ENCODE measurements around the gene TENM4. TPM values are rescaled to one million over a fixed set of nuclear protein-coding genes. Genes with fewer than 3 reads are reported as not detected.
A peak's percentile ranks its signal among the peaks of the same experiment; 100 is the strongest.

TENM4 gene
- total and polyA plus RNA-seq, 2 of the 13 experiments (the other 11 are each of a cell fraction or from before 2014, with no cell fraction given), result not detected

DNA sequence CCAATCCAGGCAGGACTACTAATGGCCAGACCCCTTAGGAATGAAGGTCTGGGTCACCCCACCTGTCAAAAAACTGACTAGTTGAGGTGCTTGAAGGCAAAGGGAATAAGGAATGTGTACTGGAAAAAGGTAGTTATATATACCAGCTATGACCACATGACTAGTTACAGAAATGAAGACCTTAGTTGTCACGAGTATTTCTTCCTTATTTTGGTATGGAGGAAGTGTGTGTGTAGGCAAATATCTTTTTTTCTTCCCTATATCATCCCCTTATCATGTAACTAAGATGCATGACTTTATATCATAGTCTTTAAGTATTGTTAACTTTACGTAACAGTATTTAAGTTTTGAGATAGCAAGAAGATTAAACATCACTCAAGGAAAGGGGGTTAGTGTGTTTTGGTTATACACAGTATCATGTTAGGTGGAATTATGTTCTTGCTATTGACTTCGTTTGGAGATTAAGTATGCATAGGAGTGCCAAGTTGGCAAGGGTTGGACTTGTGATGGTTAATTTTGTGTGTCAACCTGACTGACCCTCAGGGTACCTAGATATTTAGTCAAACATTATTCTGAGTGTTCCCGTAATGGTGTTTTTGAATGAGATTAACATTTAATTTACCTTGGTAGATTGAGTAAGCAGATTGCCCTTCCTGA is 828.0 kb downstream of the TENM4 start:
- Histone ChIP-seq H3K4me3 (replicated peaks in 1 of 3; ENCODE audit: insufficient read depth in 1 of 3, low read depth in 2 of 3, low read length in 3 of 3) (no peak overlapping the region), H3K36me3 (replicated peaks in 1 of 2; ENCODE audit: control insufficient read depth in 1 of 2, insufficient read depth in 2 of 2, low read length in 2 of 2) (no peaks in the 10 kb centered on the region), H3K27me3 (ENCODE audit: control insufficient read depth in 1 of 2, insufficient read depth in 2 of 2, low read length in 2 of 2) (no peaks in the 10 kb centered on the region), H3K4me1 (ENCODE audit: insufficient read depth, low read length) (peaks cover 53% of the 10 kb centered on the region), H3K9me3 (ENCODE audit: low read length) (no peaks in the 10 kb centered on the region), H3K79me2 (ENCODE audit: insufficient read depth, low read length) (no peaks in the 10 kb centered on the region), H2AFZ (ENCODE audit: low read length) (no peak overlapping the region), H3K9ac (ENCODE audit: insufficient read depth, low read depth, low read length) (no peak overlapping the region), H3K4me2 (ENCODE audit: low read depth, low read length) (peak overlapping the region; percentile 63; the same call in 1 of the 2 replicates), H3K27ac (ENCODE audit: extremely low read length, insufficient read depth, low read length) (peak overlapping the region; percentile 57), H4K20me1 (ENCODE audit: insufficient read depth, low read length) (no peaks in the 10 kb centered on the region)
- DNase-seq (ENCODE audit: low spot score) (no peak), ATAC-seq (no peak; the same call in 2 of the 3 replicates), FAIRE-seq (no peak)
- BruUV-seq (replicated peaks), result no TSS peak
- ChIA-PET CTCF (ENCODE audit: low intra/inter-chr PET ratio, low total read pairs) (no interaction called here), POLR2A (no interaction called here)
- 46% methylated on average over 4 of the region's 4 CpGs for WGBS (ENCODE audit: low lambda C conversion rate)
- intact Hi-C loops (cut with micrococcal nuclease; ENCODE audit: unreplicated experiment), result no loop called here
- in situ Hi-C loops (cut with HindIII; ENCODE audit: extremely low pct_ligation_motif_present, low pct_unique_long_range_greater_than_20kb), result no loop called here
- TF ChIP-seq MAFF (IDR thresholded peaks at IDR 0.05; ENCODE audit: low read depth, low read length) (no peak), ZNF790 (CRISPR knock-in tag; IDR thresholded peaks at IDR 0.05; ENCODE audit: borderline replicate concordance) (0 out of 2 replicates have a peak, but pooled peaks have one; percentile 30), ZNF430 (CRISPR knock-in tag; IDR thresholded peaks at IDR 0.05) (peak; percentile 42; the same call in 1 of the 2 replicates), TBX3 (IDR thresholded peaks at IDR 0.05; ENCODE audit: borderline replicate concordance) (peak; percentile 32; the same call in 1 of the 2 replicates), KAT8 (CRISPR knock-in tag; IDR thresholded peaks at IDR 0.05) (no peak), ISL2 (CRISPR knock-in tag; IDR thresholded peaks at IDR 0.05) (0 out of 2 replicates have a peak, but pooled peaks have one; percentile 87), ZNF234 (CRISPR knock-in tag; conservative IDR thresholded peaks at IDR 0.05) (no peak), MBD4 (IDR thresholded peaks at IDR 0.05; ENCODE audit: borderline replicate concordance, low read length) (0 out of 2 replicates have a peak, but pooled peaks have one; percentile 22), ZNF263 (CRISPR knock-in tag; IDR thresholded peaks at IDR 0.05) (no peak), BCL6 (CRISPR knock-in tag; IDR thresholded peaks at IDR 0.05) (peak; percentile 61; the same call in 1 of the 2 replicates), ZNF569 (CRISPR knock-in tag; IDR thresholded peaks at IDR 0.05; ENCODE audit: borderline replicate concordance) (0 out of 2 replicates have a peak, but pooled peaks have one; percentile 32)
- TF ChIP-seq, protein P1, sequence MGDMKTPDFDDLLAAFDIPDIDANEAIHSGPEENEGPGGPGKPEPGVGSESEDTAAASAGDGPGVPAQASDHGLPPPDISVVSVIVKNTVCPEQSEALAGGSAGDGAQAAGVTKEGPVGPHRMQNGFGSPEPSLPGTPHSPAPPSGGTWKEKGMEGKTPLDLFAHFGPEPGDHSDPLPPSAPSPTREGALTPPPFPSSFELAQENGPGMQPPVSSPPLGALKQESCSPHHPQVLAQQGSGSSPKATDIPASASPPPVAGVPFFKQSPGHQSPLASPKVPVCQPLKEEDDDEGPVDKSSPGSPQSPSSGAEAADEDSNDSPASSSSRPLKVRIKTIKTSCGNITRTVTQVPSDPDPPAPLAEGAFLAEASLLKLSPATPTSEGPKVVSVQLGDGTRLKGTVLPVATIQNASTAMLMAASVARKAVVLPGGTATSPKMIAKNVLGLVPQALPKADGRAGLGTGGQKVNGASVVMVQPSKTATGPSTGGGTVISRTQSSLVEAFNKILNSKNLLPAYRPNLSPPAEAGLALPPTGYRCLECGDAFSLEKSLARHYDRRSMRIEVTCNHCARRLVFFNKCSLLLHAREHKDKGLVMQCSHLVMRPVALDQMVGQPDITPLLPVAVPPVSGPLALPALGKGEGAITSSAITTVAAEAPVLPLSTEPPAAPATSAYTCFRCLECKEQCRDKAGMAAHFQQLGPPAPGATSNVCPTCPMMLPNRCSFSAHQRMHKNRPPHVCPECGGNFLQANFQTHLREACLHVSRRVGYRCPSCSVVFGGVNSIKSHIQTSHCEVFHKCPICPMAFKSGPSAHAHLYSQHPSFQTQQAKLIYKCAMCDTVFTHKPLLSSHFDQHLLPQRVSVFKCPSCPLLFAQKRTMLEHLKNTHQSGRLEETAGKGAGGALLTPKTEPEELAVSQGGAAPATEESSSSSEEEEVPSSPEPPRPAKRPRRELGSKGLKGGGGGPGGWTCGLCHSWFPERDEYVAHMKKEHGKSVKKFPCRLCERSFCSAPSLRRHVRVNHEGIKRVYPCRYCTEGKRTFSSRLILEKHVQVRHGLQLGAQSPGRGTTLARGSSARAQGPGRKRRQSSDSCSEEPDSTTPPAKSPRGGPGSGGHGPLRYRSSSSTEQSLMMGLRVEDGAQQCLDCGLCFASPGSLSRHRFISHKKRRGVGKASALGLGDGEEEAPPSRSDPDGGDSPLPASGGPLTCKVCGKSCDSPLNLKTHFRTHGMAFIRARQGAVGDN (CRISPR knock-in tag; IDR thresholded peaks at IDR 0.05), result no peak
- TF ChIP-seq, protein P2, sequence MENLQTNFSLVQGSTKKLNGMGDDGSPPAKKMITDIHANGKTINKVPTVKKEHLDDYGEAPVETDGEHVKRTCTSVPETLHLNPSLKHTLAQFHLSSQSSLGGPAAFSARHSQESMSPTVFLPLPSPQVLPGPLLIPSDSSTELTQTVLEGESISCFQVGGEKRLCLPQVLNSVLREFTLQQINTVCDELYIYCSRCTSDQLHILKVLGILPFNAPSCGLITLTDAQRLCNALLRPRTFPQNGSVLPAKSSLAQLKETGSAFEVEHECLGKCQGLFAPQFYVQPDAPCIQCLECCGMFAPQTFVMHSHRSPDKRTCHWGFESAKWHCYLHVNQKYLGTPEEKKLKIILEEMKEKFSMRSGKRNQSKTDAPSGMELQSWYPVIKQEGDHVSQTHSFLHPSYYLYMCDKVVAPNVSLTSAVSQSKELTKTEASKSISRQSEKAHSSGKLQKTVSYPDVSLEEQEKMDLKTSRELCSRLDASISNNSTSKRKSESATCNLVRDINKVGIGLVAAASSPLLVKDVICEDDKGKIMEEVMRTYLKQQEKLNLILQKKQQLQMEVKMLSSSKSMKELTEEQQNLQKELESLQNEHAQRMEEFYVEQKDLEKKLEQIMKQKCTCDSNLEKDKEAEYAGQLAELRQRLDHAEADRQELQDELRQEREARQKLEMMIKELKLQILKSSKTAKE (CRISPR knock-in tag; IDR thresholded peaks at IDR 0.05; ENCODE audit: borderline replicate concordance), result no peak
- TF ChIP-seq, protein P3, sequence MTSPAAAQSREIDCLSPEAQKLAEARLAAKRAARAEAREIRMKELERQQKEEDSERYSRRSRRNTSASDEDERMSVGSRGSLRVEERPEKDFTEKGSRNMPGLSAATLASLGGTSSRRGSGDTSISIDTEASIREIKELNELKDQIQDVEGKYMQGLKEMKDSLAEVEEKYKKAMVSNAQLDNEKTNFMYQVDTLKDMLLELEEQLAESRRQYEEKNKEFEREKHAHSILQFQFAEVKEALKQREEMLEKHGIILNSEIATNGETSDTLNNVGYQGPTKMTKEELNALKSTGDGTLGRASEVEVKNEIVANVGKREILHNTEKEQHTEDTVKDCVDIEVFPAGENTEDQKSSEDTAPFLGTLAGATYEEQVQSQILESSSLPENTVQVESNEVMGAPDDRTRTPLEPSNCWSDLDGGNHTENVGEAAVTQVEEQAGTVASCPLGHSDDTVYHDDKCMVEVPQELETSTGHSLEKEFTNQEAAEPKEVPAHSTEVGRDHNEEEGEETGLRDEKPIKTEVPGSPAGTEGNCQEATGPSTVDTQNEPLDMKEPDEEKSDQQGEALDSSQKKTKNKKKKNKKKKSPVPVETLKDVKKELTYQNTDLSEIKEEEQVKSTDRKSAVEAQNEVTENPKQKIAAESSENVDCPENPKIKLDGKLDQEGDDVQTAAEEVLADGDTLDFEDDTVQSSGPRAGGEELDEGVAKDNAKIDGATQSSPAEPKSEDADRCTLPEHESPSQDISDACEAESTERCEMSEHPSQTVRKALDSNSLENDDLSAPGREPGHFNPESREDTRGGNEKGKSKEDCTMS (CRISPR knock-in tag; conservative IDR thresholded peaks at IDR 0.05), result no peak

Data from HepG2 (cell line).